Common myeloid progenitor, CD34-positive (primary cell): Measurements from ENCODE around the gene F8.
"Not testable (repeated sequence)": the region's sequence is repeated elsewhere in the genome, so short reads cannot be mapped to it uniquely, and the experiment has no call there.

Experiments used
- CTCF ChIA-PET: fragments of 350-600 bp; sonication (Branson Sonifier 250); formaldehyde crosslinking; loops from one replicate; lab custom pipeline; 2021; ENCODE audit warnings: antibody characterized with exemption; lab: Charles Lee
- POLR2A ChIA-PET: fragments of 350-600 bp; sonication (Branson Sonifier 250); formaldehyde crosslinking; loops from one replicate; lab custom pipeline; 2021; ENCODE audit warnings: antibody characterized with exemption; lab: Charles Lee
- DNase-seq, 3 donors: peaks; one replicate each; pipeline versions ENCODE4 v3.0.0 to v3.0.0-alpha.2; 2013
- H3K27ac ChIP-seq, 2 experiments: 1 replicate in 1 of 2; 2 replicates in 1 of 2; pipeline ENCODE4 v1.7.0; 2013; ENCODE audit warnings: inconsistent platforms in 2 of 2, low read length in 2 of 2, mild to moderate bottlenecking in 2 of 2, low read depth in 1 of 2, moderate library complexity in 1 of 2; ENCODE audit not compliant: severe bottlenecking in 2 of 2, insufficient read depth in 1 of 2, poor library complexity in 1 of 2
- H3K27me3 ChIP-seq, 5 experiments: replicated peaks in 2 of 5; 1 replicate in 3 of 5; 2 replicates in 2 of 5; pipeline versions ENCODE4 v1.6.1 to v1.7.0; 2013; ENCODE audit warnings: low read length in 4 of 5, mild to moderate bottlenecking in 2 of 5, moderate library complexity in 2 of 5, inconsistent platforms in 1 of 5; ENCODE audit not compliant: insufficient read depth in 5 of 5, control insufficient read depth in 4 of 5
- H3K36me3 ChIP-seq, 4 experiments: 1 replicate in 2 of 4; 2 replicates in 2 of 4; pipeline versions ENCODE4 v1.6.1 to v1.7.0; 2013; ENCODE audit warnings: low read length in 3 of 4, control low read depth in 1 of 4, mild to moderate bottlenecking in 1 of 4; ENCODE audit not compliant: control insufficient read depth in 4 of 4, insufficient read depth in 4 of 4
- H3K4me1 ChIP-seq, 4 experiments: 1 replicate in 3 of 4; 2 replicates in 1 of 4; pipeline versions ENCODE4 v1.6.1 to v1.7.1; 2013; ENCODE audit warnings: low read length in 3 of 4, mild to moderate bottlenecking in 3 of 4, control low read depth in 1 of 4, inconsistent platforms in 1 of 4, moderate library complexity in 1 of 4; ENCODE audit not compliant: control insufficient read depth in 4 of 4, insufficient read depth in 4 of 4; ENCODE audit errors: control extremely low read depth in 1 of 4
- H3K4me3 ChIP-seq, 7 experiments: 1 replicate in 4 of 7; 2 replicates in 3 of 7; pipeline versions ENCODE4 v1.5.1 to v1.7.0; 2013; ENCODE audit warnings: mild to moderate bottlenecking in 7 of 7, low read length in 6 of 7, moderate library complexity in 6 of 7, inconsistent platforms in 2 of 7, low read depth in 2 of 7, control low read depth in 1 of 7; ENCODE audit not compliant: insufficient read depth in 4 of 7, control insufficient read depth in 1 of 7; ENCODE audit errors: extremely low read depth in 1 of 7
- H3K9me3 ChIP-seq, 5 experiments: 1 replicate in 4 of 5; 2 replicates in 1 of 5; pipeline versions ENCODE4 v1.6.1 to v1.7.1; 2013; ENCODE audit warnings: low read length in 4 of 5, mild to moderate bottlenecking in 2 of 5, inconsistent platforms in 1 of 5, low read depth in 1 of 5, moderate library complexity in 1 of 5; ENCODE audit not compliant: control insufficient read depth in 4 of 5, insufficient read depth in 2 of 5; ENCODE audit errors: control extremely low read depth in 1 of 5
- WGBS: methylation state at CpG from one replicate; pipeline ENCODE4 v1.1.5; 2013; ENCODE audit not compliant: insufficient coverage; 5-methylcytosine and 5-hydroxymethylcytosine counted together

The F8 gene

DNA sequence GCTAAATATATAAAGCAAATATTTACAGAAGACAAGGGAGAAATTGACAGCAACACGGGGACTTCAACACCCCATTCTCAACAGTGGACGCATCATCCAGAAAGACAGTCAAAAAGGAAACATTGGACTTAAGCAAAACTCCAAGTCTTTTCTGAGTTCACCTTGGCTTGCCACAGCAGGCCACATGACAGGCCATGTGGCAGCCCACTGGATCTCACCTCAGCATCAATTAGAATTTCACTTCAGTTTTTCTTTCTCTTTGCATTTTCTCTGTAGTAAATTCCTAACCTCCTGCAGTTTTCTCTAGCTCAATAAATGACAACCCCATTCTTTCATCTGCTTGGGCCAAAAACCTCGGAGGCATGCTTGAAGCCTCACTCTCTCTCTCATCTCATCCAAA lies 200.5 kb downstream of the F8 start:
- Histone ChIP-seq H3K4me3 (no peak overlapping the region), H3K9me3 (no peaks in the 10 kb centered on the region), H3K27me3 (no peaks in the 10 kb centered on the region), H3K4me1 (no peaks in the 10 kb centered on the region), H3K36me3 (no peaks in the 10 kb centered on the region), H3K27ac (no peak overlapping the region)
- no peak for DNase-seq
- 77% methylated on average over 3 of the region's 3 CpGs for WGBS
- ChIA-PET POLR2A (no interaction called here), CTCF (no interaction called here)

DNA sequence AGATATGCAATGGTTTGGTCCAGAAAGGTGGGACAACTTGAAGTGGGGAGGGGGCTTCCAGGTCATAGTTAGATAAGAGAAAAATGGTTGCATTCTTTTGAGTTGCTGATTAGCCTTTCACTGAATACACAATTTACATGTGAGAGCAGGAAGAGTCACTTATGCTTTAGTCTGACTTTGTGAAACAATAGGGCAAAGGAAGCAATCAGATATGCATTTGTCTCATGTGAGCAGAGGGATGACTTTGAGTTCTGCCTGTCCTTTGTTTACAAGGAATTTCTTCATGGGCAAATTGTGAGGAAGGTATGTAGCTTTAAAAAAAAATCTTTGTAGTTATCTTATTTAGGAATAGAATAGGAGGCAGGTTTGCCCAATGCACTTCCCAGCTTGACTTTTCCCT lies 201.0 kb downstream of the F8 start:
- H3K27me3 ChIP-seq = no peaks in the 10 kb centered on the region
- H3K27ac ChIP-seq = no peak overlapping the region
- no peaks in the 10 kb centered on the region for H3K4me1 ChIP-seq
- H3K4me3 ChIP-seq = no peak overlapping the region
- DNase-seq = no peak
- CTCF ChIA-PET = no interaction called here
- POLR2A ChIA-PET = no interaction called here
- H3K36me3 ChIP-seq = no peaks in the 10 kb centered on the region
- H3K9me3 ChIP-seq = no peaks in the 10 kb centered on the region

DNA sequence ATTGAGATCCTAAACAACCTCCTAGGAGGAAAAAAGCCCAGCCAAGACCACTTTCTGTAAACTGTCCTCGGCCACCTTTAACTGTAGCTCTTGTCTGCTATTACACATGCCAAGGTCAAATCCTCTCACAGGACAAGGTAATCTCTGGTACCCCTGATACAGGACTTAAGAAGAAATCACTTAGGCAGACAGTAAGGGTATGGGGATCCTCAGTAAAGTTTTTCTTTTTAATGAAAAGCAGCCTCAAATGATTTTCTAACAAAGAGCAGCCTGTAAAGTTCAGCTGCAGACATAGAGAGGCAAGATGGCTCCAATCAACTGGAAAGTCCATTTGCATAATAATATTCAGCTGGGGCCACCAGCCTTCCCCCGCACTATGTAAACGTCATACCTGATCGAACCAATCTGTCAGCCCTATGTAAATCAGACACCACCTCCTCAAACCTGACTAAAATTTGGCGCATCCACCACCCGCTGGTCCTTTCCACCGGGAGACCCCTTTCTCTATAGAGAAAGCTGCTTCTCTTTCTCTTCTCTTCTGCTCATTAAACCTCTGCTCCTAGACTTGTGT lies 202.7 kb downstream of the F8 start:
- no peak for DNase-seq

DNA sequence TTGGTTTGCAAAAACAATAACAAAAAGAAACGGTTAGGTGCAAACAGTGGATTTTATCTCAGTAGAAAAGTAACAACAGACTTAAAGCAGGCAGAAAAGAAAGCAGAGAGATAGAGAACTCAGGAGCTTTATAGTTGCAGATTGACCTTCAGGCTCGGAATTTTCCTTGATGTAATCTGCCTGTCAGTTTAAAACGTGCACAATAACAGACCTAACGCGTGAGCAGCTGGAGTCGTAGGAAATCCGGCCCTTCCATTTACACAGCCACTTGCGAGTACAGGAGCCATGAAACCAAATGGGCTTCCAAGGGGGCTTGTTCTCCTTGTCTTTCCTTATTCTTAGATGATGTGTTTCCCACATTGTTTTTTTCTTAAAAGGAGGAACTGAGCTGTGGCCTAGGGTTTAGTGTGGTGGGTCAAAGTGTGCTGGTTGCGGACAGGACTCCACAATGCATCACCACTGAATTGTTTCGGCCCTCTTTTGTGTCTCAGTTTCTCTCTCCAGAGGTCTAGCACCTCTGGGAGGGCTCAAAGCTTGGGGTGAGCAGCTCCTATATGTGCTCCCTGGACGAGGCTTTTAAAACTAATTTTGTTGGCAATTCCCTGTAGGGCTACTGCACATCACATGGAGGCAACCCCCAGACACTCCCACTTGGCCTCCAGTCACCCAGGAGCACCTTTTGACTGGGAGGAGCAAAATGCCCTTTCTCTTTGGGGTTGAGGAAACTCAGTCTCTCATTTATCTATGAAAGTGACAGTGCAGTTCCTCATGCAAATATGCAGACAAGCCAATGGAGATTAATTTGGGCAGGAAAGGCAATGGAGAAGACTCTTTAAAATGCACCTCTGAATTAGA lies 203.4 kb downstream of the F8 start:
- POLR2A ChIA-PET = no interaction called here
- DNase-seq = no peak
- peak overlapping the region in 1 of 2 experiments; percentile 57 for H3K27ac ChIP-seq
- no peaks in the 10 kb centered on the region for H3K4me1 ChIP-seq
- no peaks in the 10 kb centered on the region for H3K27me3 ChIP-seq
- CTCF ChIA-PET = interaction anchor here (1.5 kb wide), 1 partner anchor 12 kb away, joined by 5 read pairs; no protein-coding TSS in a partner anchor
- no peaks in the 10 kb centered on the region for H3K36me3 ChIP-seq
- no peak overlapping the region for H3K4me3 ChIP-seq
- H3K9me3 ChIP-seq = no peaks in the 10 kb centered on the region
- 87% methylated on average over 11 of the region's 11 CpGs for WGBS

More for the DNA sequence above, 202.7 kb downstream of the F8 start:
- H3K4me3 ChIP-seq = no peak overlapping the region
- H3K36me3 ChIP-seq = no peaks in the 10 kb centered on the region
- no peaks in the 10 kb centered on the region for H3K27me3 ChIP-seq
- CTCF ChIA-PET = no interaction called here
- H3K9me3 ChIP-seq = no peaks in the 10 kb centered on the region
- no peaks in the 10 kb centered on the region for H3K4me1 ChIP-seq
- POLR2A ChIA-PET = no interaction called here
- WGBS = 96% methylated on average over 6 of the region's 7 CpGs
- peak overlapping the region in 1 of 2 experiments; percentile 57 for H3K27ac ChIP-seq

DNA sequence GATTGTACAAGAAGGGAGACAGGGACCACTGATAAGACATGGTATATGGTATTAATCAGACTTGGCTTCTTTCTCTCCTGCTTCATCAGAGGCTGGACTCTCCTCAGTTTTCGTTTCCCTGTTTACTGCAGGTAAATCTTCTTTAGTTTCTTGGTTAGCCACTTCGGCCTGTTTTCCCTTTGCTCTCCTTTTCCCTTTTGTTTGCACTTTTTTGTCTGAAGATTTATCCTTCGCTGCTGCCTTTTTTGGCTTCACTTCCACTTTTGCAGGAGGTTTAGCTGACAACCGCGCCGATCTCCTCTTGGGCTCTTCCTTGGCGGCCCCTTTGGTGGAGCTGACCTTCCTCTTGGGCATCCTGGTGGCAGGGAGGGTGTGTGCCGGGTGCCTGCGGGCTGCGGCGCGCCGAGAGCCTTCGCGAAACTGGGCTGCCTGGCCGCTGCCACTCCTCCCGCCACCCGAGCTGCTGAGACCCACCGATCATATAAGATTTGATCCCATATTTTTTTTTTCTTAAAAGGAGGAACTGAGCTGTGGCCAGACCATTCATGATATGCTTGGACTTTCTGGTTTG lies 205.4 kb downstream of the F8 start:
- CTCF ChIA-PET, H3K27me3 ChIP-seq, H3K9me3 ChIP-seq, H3K4me3 ChIP-seq, POLR2A ChIA-PET, H3K36me3 ChIP-seq, H3K4me1 ChIP-seq, DNase-seq: not testable (repeated sequence)
- WGBS = 89% methylated on average over 18 of the region's 19 CpGs
- peak overlapping the region in 1 of 2 experiments; percentile 43 for H3K27ac ChIP-seq

DNA sequence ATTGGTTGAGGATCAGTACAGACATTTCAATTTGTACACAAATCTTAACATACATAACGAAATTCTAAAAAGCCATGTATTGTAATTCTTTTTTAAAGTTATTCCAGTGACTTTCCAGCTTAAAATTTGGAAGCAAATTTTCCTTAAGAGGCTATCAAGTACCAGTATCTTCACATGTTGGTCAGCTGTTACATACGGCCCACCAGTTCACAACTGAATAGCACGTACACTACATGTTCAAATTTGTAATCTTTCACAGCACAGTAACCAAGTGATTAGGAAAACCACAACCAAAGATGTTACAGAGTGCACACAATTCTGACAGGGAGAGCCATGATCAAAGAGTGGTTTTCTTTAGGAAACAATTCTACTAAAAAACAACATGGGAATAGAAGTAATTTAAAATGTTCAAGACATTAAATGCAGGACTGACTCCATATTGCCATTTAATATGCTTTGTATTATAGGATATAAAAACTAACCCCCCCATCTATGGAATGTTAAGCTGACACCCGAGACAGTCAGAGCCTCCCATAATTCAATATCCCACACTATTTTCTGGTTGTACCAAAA lies 206.1 kb downstream of the F8 start:
- POLR2A ChIA-PET, H3K27me3 ChIP-seq, DNase-seq, H3K4me1 ChIP-seq, H3K4me3 ChIP-seq, H3K36me3 ChIP-seq, H3K9me3 ChIP-seq: not testable (repeated sequence)
- WGBS = no CpG with 5 or more reads among the region's 4 CpGs
- CTCF ChIA-PET = interaction anchor here (1.1 kb wide), 1 partner anchor 17 kb away, joined by 4 read pairs; no protein-coding TSS in a partner anchor
- peak overlapping the region in 1 of 2 experiments; percentile 49 for H3K27ac ChIP-seq
